Retinal pigment epithelial cell (primary cell): ENCODE data around the gene IRGQ.
"Not testable (repeated sequence)": the region's sequence is repeated elsewhere in the genome, so short reads cannot be mapped to it uniquely, and the experiment has no call there.

Source experiments
- DNase-seq: peaks from one replicate; pipeline ENCODE4 v3.0.0-alpha.2; 2010; ENCODE audit warnings: low read depth
- H3K4me3 ChIP-seq: 2 replicates; pipeline ENCODE4 v1.5.1; 2011; ENCODE audit warnings: mild to moderate bottlenecking, low read length, control low read depth, moderate library complexity
- CTCF ChIP-seq: conservative IDR thresholded peaks from 2 replicates; pipeline ENCODE4 v1.5.1; 2011; ENCODE audit warnings: low read depth, low read length, control low read depth, inconsistent platforms

IRGQ gene

GRCh38 chr19:43607238-43608205 lies 11.6 kb upstream of the IRGQ start:
- TF ChIP-seq CTCF: no peak
- no peak overlapping the region for H3K4me3 ChIP-seq
- no peak for DNase-seq

DNA sequence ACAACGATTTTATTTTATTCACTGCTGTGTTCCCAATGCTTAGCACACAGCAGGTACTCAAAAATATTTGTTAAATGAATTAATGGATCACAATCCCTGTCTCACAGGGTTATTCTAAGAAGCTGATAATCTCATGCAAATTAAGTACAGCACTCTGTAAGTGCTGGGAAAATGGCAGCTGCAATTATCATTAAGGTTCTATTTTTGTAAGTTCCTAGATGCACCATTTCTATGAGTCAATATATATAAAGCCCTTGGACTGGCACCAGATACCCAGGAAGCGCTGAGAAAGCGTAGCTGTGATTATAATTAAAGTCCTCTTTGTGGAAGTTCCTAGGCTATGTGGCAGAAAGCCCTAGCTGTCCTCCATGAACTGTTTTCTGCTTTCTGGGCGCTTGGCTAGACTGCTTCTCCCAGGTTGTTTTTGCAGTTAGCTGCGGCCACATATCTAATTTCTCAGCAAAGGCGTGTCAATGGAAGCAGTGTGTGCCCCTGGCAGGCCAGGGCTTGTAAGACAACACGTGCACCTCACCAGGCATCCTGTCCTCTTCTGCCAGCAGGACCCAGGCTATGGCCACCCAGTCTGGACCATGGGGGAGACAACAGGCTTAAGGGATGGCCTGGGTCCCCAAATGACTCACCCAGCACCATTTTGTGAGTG lies 10.8 kb upstream of the IRGQ start:
- TF ChIP-seq CTCF: no peak
- H3K4me3 ChIP-seq: no peak overlapping the region
- DNase-seq: no peak

GRCh38 chr19:43605875-43606568 lies 10.1 kb upstream of the IRGQ start:
- TF ChIP-seq CTCF: no peak
- no peak for DNase-seq
- H3K4me3 ChIP-seq: no peak overlapping the region

DNA sequence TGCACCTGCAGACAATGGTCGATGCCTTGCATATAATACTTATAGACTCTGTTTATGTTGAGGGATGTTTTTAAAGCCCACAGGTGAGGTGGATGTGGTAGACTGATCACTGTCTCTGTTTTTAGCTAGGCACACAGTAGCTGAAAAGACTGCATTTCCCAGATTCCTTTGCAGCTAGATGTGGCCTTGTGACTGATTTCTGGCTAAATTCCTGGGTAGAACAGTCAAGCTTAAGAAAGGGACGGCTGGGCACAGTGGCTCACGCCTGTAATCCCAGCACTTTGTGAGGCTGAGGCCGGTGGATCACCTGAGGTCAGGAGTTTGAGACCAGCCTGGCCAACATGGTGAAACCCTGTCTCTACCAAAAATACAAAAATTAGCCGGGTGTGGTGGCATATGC lies 4.4 kb upstream of the IRGQ start:
- not testable (repeated sequence) for DNase-seq, H3K4me3 ChIP-seq

- no peak for TF ChIP-seq CTCF
- no peak for DNase-seq
These were observed 3.8 kb upstream of the IRGQ start for GRCh38 chr19:43599635-43600295.

GRCh38 chr19:43598445-43599240 lies 2.7 kb upstream of the IRGQ start:
- H3K4me3 ChIP-seq: no peak overlapping the region
- DNase-seq: no peak
- TF ChIP-seq CTCF: no peak

More at GRCh38 chr19:43599635-43600295, 3.8 kb upstream of the IRGQ start:
- no peak overlapping the region for H3K4me3 ChIP-seq
